SK-N-SH (cell line): ENCODE measurements around the gene ARHGAP23. TPM values are rescaled to one million over a fixed set of nuclear protein-coding genes. Genes with fewer than 3 reads are reported as not detected.

Source experiments
- CTCF ChIA-PET: fragments of 300-600, 350-600 bp; formaldehyde crosslinking; extraction: SDS; loops from one replicate; lab custom pipeline; 2021; lab: Yijun Ruan, JAX
- POLR2A ChIA-PET: fragments of 350-600 bp; sonication (Branson Sonifier 250); formaldehyde crosslinking; extraction: SDS; loops from one replicate; lab custom pipeline; 2020; ENCODE audit warnings: antibody characterized with exemption, inconsistent platforms; lab: Yijun Ruan, JAX
- DNase-seq: peaks from one replicate; pipeline ENCODE4 v3.0.0; 2012
- H2AFZ ChIP-seq: fragments of 200-600 bp; sonication (generic); 2 replicates; pipeline ENCODE4 v1.8.1; 2016; ENCODE audit warnings: antibody characterized with exemption, mild to moderate bottlenecking, low read depth
- H3F3A ChIP-seq: fragments of 200-600 bp; sonication (generic); replicated peaks from 2 replicates; pipeline ENCODE3; 2016; ENCODE audit warnings: antibody characterized with exemption, mild to moderate bottlenecking; ENCODE audit not compliant: insufficient read depth
- H3K27ac ChIP-seq, 2 experiments: fragments of 200-500 bp in 1 of 2; fragments of 200-600 bp in 1 of 2; sonication (Bioruptor generic) in 1 of 2; sonication (generic), shearing (Covaris generic) in 1 of 2; 2 replicates each; pipeline versions ENCODE4 v1.5.1 to v1.6.1; 2014 to 2016; ENCODE audit warnings: low read depth in 2 of 2, inconsistent platforms in 1 of 2, low read length in 1 of 2, mild to moderate bottlenecking in 1 of 2, mixed read lengths in 1 of 2
- H3K27me3 ChIP-seq: fragments of 200-600 bp; sonication (generic), shearing (Covaris generic); 2 replicates; pipeline ENCODE4 v1.6.1; 2016; ENCODE audit warnings: mixed run types; ENCODE audit not compliant: insufficient read depth
- H3K36me3 ChIP-seq, 2 experiments: fragments of 200-500 bp in 1 of 2; fragments of 200-600 bp in 1 of 2; sonication (Bioruptor generic) in 1 of 2; sonication (generic) in 1 of 2; replicated peaks in 1 of 2; 2 replicates each; pipeline versions ENCODE3 to v1.5.1; 2014 to 2016; ENCODE audit warnings: low read length in 1 of 2, mild to moderate bottlenecking in 1 of 2; ENCODE audit not compliant: insufficient read depth in 2 of 2, control insufficient read depth in 1 of 2
- H3K4me1 ChIP-seq, 2 experiments: fragments of 200-500 bp in 1 of 2; fragments of 200-600 bp in 1 of 2; sonication (Bioruptor generic) in 1 of 2; sonication (generic), shearing (Covaris generic) in 1 of 2; 2 replicates each; pipeline versions ENCODE4 v1.5.1 to v1.6.1; 2014 to 2016; ENCODE audit warnings: low read depth in 1 of 2, low read length in 1 of 2, mixed run types in 1 of 2; ENCODE audit not compliant: insufficient read depth in 2 of 2, control insufficient read depth in 1 of 2
- H3K4me2 ChIP-seq: fragments of 200-600 bp; sonication (generic), shearing (Covaris generic); 2 replicates; pipeline ENCODE4 v1.6.1; 2017; ENCODE audit warnings: mixed run types
- H3K4me3 ChIP-seq, 2 experiments: fragments of 200-500 bp in 1 of 2; fragments of 200-600 bp in 1 of 2; sonication (Bioruptor generic) in 1 of 2; sonication (generic), shearing (Covaris generic) in 1 of 2; 2 replicates each; pipeline versions ENCODE4 v1.5.1 to v1.8.1; 2014 to 2016; ENCODE audit warnings: low read depth in 2 of 2, inconsistent platforms in 1 of 2, low read length in 1 of 2, mild to moderate bottlenecking in 1 of 2, mixed read lengths in 1 of 2, moderate library complexity in 1 of 2
- H3K79me2 ChIP-seq: fragments of 200-600 bp; sonication (generic); 2 replicates; pipeline ENCODE4 v1.8.1; 2017; ENCODE audit warnings: mild to moderate bottlenecking; ENCODE audit not compliant: insufficient read depth
- H3K9ac ChIP-seq: fragments of 200-600 bp; sonication (generic); 2 replicates; pipeline ENCODE4 v1.6.1; 2017; ENCODE audit warnings: mixed run types
- H3K9me2 ChIP-seq: fragments of 200-600 bp; sonication (generic); 2 replicates; pipeline ENCODE4 v1.6.1; 2017; ENCODE audit warnings: mixed run types
- H3K9me3 ChIP-seq: fragments of 200-600 bp; sonication (generic); 2 replicates; pipeline ENCODE4 v1.6.1; 2017; ENCODE audit warnings: mixed run types, mild to moderate bottlenecking, moderate library complexity
- H4K20me1 ChIP-seq: fragments of 200-600 bp; sonication (generic); 2 replicates; pipeline ENCODE4 v1.6.1; 2017; ENCODE audit warnings: mild to moderate bottlenecking, mixed run types; ENCODE audit not compliant: insufficient read depth
- EZH2phosphoT487 ChIP-seq: fragments of 200-600 bp; sonication (generic); IDR thresholded peaks from 2 replicates; pipeline ENCODE4 v1.6.1; 2017; ENCODE audit warnings: low read depth, mixed run types, mild to moderate bottlenecking, antibody characterized with exemption, moderate library complexity, borderline replicate concordance
- FOSL2 ChIP-seq: IDR thresholded peaks from 2 replicates; pipeline ENCODE4 v1.4.0; 2012; ENCODE audit warnings: low read depth, mild to moderate bottlenecking, moderate library complexity, borderline replicate concordance
- GATA2 ChIP-seq: sonication (generic); formaldehyde crosslinking; IDR thresholded peaks from 2 replicates; pipeline ENCODE4 v1.5.0; 2020; ENCODE audit warnings: mild to moderate bottlenecking, missing genetic modification reagents
- IRF3 ChIP-seq: fragments of 150-350 bp; IDR thresholded peaks from 2 replicates; pipeline ENCODE4 v1.6.1; 2016; ENCODE audit warnings: mild to moderate bottlenecking, low read depth, low read length
- MAX ChIP-seq: IDR thresholded peaks from 2 replicates; pipeline ENCODE4 v1.4.0; 2012; ENCODE audit warnings: low read depth
- POLR2AphosphoS5 ChIP-seq: IDR thresholded peaks from 2 replicates; pipeline ENCODE4 v1.6.1; 2012; ENCODE audit warnings: low read depth, low read length
- RFX5 ChIP-seq: IDR thresholded peaks from 2 replicates; pipeline ENCODE4 v1.6.1; 2012; ENCODE audit warnings: mild to moderate bottlenecking, improper control_type of control experiment, low read length
- TAF1 ChIP-seq: IDR thresholded peaks from 2 replicates; pipeline ENCODE4 v1.6.1; 2012; ENCODE audit warnings: low read depth, mild to moderate bottlenecking, low read length, moderate library complexity, borderline replicate concordance
- USF2 ChIP-seq: fragments of 150-350 bp; IDR thresholded peaks from 2 replicates; pipeline ENCODE4 v1.6.1; 2017; ENCODE audit warnings: antibody characterized with exemption, low read length, low read depth, borderline replicate concordance
- ZBTB33 ChIP-seq: IDR thresholded peaks from 2 replicates; pipeline ENCODE4 v1.4.0; 2012; ENCODE audit warnings: low read depth, borderline replicate concordance
- WGBS: methylation state at CpG from one replicate; pipeline ENCODE4 v1.1.6; 2017; ENCODE audit warnings: low lambda C conversion rate; 5-methylcytosine and 5-hydroxymethylcytosine counted together
- polyA plus RNA-seq, 3 experiments: library from polyadenylated mRNA; depleted of rRNA; stranded (reverse); fragments of >200 nt; gene quantifications; 2 replicates each; pipeline ENCODE4 v1.2.3, GENCODE V29; 2012

ARHGAP23 gene
- polyA plus RNA-seq, 1 of the 3 experiments (the other 2 are of a cell fraction): 19.2 TPM

- TF ChIP-seq IRF3: no peak
- TF ChIP-seq ZBTB33: no peak
- no peak for TF ChIP-seq TAF1
- TF ChIP-seq, all 33 proteins: peak for 0
These were observed 108.4 kb downstream of the ARHGAP23 start (continued) for GRCh38 chr17:38536661-38537060.

- Histone ChIP-seq H3F3A (peaks cover 4% of the 10 kb centered on the region), H3K27me3 (no peaks in the 10 kb centered on the region), H3K4me3 (no peak overlapping the region), H3K9ac (no peak overlapping the region), H3K9me3 (no peaks in the 10 kb centered on the region), H3K79me2 (no peaks in the 10 kb centered on the region), H4K20me1 (no peaks in the 10 kb centered on the region), H3K4me1 (no peaks in the 10 kb centered on the region), H3K4me2 (no peak overlapping the region), H3K27ac (no peak overlapping the region), H2AFZ (no peak overlapping the region), H3K9me2 (no peaks in the 10 kb centered on the region), H3K36me3 (no peaks in the 10 kb centered on the region)
- ChIA-PET POLR2A (no interaction called here), CTCF (interaction anchor here (2.6 to 7.8 kb wide), 4 partner anchors 19 to 129 kb away, joined by 8 to 57 read pairs (median 24); no protein-coding TSS in a partner anchor)
- DNase-seq: no peak
- WGBS: 80% methylated on average over 9 of the region's 9 CpGs
- no peak for TF ChIP-seq TAF1
- TF ChIP-seq EZH2phosphoT487: no peak
- TF ChIP-seq POLR2AphosphoS5: no peak
- TF ChIP-seq IRF3: no peak
- TF ChIP-seq USF2: no peak
- no peak for TF ChIP-seq FOSL2
- no peak for TF ChIP-seq GATA2 (CRISPR knock-in tag)
- TF ChIP-seq MAX: no peak
- no peak for TF ChIP-seq RFX5
These were observed 110.6 kb downstream of the ARHGAP23 start for GRCh38 chr17:38538906-38539305.
